Measurements from ENCODE around the gene C3orf20. TPM values are rescaled to one million over a fixed set of nuclear protein-coding genes. Genes with fewer than 3 reads are reported as not detected.

Gene C3orf20
- total and polyA plus RNA-seq, 9 of the 15 experiments (the other 6 are each of a cell fraction or from before 2014, with no cell fraction given) = 0.04 TPM; not detected in 8

DNA sequence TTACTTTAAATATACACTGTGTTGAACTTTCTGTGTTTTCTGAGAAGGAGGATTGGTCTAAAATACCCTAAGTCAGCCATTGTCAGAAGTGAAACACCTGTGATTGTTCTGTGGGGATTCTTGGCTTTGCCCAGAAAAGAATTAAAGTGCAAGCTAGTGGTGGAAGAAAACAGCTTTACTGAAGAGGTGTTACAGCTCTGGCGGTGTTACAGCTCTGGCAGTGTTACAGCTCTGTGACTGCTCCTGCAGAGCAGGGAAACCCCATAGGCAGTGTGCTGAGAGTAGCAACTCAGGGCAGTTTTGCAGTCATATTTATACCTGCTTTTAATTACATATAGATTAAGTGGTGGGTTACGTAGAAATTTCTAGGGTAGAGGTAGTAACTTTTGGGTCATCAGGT is 66.6 kb downstream of the C3orf20 start:
- no peaks in the 10 kb centered on the region for H3K79me2 ChIP-seq (ENCODE audit: control insufficient read depth, insufficient read depth, low read length)
- FAIRE-seq = no peak
- POLR2A ChIA-PET = no interaction called here

DNA sequence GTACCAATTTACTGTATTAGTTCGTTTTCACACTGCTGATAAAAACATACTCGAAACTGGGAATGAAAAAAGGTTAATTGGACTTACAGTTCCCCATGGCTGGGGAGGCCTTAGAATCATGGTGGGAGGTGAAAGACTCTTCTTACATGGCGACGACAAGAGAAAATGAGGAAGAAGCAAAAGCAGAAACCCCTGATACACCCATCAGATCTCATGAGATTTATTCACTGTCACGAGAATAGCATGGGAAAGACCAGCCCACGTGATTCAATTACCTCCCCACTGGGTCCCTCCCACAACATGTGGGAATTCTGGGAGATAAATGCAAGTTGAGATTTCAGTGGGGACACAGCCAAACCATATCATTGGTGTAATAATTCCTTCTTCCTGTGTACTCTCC is 69.6 kb downstream of the C3orf20 start:
- FAIRE-seq (no peak), DNase-seq (ENCODE audit: extremely low read depth in 1 of 4, low spot score in 3 of 4) (no peak), ATAC-seq (no peak)
- no peak overlapping the region for H3K4me3 ChIP-seq
- no TSS peak for BruUV-seq (replicated peaks)
- H3K27me3 ChIP-seq (ENCODE audit: control insufficient read depth in 2 of 2, insufficient read depth in 2 of 2, low read length in 2 of 2) = no peaks in the 10 kb centered on the region
- no peaks in the 10 kb centered on the region for H3K9me1 ChIP-seq (ENCODE audit: control insufficient read depth, insufficient read depth, low read length)
- H3K79me2 ChIP-seq (ENCODE audit: control insufficient read depth, insufficient read depth, low read length) = no peaks in the 10 kb centered on the region
- no peaks in the 10 kb centered on the region for H3K36me3 ChIP-seq (ENCODE audit: control insufficient read depth, insufficient read depth, low read length)
- no peak overlapping the region for H2AFZ ChIP-seq (ENCODE audit: low read depth, low read length)
- in situ Hi-C loops (cut with MboI) = no loop called here
- H3K9ac ChIP-seq (ENCODE audit: insufficient read depth in 1 of 2, low read depth in 2 of 2, low read length in 2 of 2) = no peak overlapping the region
- no peak overlapping the region for H3K27ac ChIP-seq (ENCODE audit: extremely low read depth, low read depth, low read length)
- ChIA-PET CTCF (ENCODE audit: low intra/inter-chr PET ratio) (no interaction called here), POLR2A (no interaction called here)
- no peaks in the 10 kb centered on the region for H3K4me1 ChIP-seq (replicated peaks in 1 of 2; ENCODE audit: control insufficient read depth in 2 of 2, insufficient read depth in 2 of 2, low read length in 2 of 2)
- H3K4me2 ChIP-seq (ENCODE audit: insufficient read depth, low read length) = no peak overlapping the region
- H4K20me1 ChIP-seq (replicated peaks; ENCODE audit: control insufficient read depth, insufficient read depth, low read length) = no peaks in the 10 kb centered on the region
- no peaks in the 10 kb centered on the region for H3K9me3 ChIP-seq (replicated peaks; ENCODE audit: control insufficient read depth, insufficient read depth, low read depth, low read length)
- under 1% methylated on average over 6 of the region's 6 CpGs for WGBS (ENCODE audit: insufficient coverage, low coverage, missing lambda C conversion rate)
- intact Hi-C loops (cut with micrococcal nuclease) = no loop called here
- TF ChIP-seq CHD2 (IDR thresholded peaks at IDR 0.05; ENCODE audit: low read depth, low read length) (0 out of 2 replicates have a peak, but pooled peaks have one; percentile 29), ZNF699 (CRISPR knock-in tag; IDR thresholded peaks at IDR 0.05; ENCODE audit: insufficient replicate concordance) (no peak)
- TF ChIP-seq, protein P1, sequence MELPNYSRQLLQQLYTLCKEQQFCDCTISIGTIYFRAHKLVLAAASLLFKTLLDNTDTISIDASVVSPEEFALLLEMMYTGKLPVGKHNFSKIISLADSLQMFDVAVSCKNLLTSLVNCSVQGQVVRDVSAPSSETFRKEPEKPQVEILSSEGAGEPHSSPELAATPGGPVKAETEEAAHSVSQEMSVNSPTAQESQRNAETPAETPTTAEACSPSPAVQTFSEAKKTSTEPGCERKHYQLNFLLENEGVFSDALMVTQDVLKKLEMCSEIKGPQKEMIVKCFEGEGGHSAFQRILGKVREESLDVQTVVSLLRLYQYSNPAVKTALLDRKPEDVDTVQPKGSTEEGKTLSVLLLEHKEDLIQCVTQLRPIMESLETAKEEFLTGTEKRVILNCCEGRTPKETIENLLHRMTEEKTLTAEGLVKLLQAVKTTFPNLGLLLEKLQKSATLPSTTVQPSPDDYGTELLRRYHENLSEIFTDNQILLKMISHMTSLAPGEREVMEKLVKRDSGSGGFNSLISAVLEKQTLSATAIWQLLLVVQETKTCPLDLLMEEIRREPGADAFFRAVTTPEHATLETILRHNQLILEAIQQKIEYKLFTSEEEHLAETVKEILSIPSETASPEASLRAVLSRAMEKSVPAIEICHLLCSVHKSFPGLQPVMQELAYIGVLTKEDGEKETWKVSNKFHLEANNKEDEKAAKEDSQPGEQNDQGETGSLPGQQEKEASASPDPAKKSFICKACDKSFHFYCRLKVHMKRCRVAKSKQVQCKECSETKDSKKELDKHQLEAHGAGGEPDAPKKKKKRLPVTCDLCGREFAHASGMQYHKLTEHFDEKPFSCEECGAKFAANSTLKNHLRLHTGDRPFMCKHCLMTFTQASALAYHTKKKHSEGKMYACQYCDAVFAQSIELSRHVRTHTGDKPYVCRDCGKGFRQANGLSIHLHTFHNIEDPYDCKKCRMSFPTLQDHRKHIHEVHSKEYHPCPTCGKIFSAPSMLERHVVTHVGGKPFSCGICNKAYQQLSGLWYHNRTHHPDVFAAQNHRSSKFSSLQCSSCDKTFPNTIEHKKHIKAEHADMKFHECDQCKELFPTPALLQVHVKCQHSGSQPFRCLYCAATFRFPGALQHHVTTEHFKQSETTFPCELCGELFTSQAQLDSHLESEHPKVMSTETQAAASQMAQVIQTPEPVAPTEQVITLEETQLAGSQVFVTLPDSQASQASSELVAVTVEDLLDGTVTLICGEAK (IDR thresholded peaks at IDR 0.05) = no peak
- TF ChIP-seq, protein P1 (CRISPR knock-in tag; IDR thresholded peaks at IDR 0.05) = no peak

More for the DNA sequence above, 66.6 kb downstream of the C3orf20 start:
- Histone ChIP-seq H3K4me1 (replicated peaks in 1 of 2; ENCODE audit: control insufficient read depth in 2 of 2, insufficient read depth in 2 of 2, low read length in 2 of 2) (no peaks in the 10 kb centered on the region), H3K36me3 (ENCODE audit: control insufficient read depth, insufficient read depth, low read length) (no peaks in the 10 kb centered on the region), H3K9me1 (ENCODE audit: control insufficient read depth, insufficient read depth, low read length) (no peaks in the 10 kb centered on the region), H2AFZ (ENCODE audit: low read depth, low read length) (no peak overlapping the region), H3K4me2 (ENCODE audit: insufficient read depth, low read length) (no peak overlapping the region), H3K9me3 (replicated peaks; ENCODE audit: control insufficient read depth, insufficient read depth, low read depth, low read length) (no peaks in the 10 kb centered on the region), H4K20me1 (replicated peaks; ENCODE audit: control insufficient read depth, insufficient read depth, low read length) (no peaks in the 10 kb centered on the region), H3K27me3 (ENCODE audit: control insufficient read depth in 2 of 2, insufficient read depth in 2 of 2, low read length in 2 of 2) (no peaks in the 10 kb centered on the region), H3K4me3 (no peak overlapping the region), H3K27ac (ENCODE audit: extremely low read depth, low read depth, low read length) (no peak overlapping the region), H3K9ac (ENCODE audit: insufficient read depth in 1 of 2, low read depth in 2 of 2, low read length in 2 of 2) (no peak overlapping the region)
- WGBS (ENCODE audit: insufficient coverage, low coverage, missing lambda C conversion rate) = 0% methylated on average over 2 of the region's 2 CpGs
- in situ Hi-C loops (cut with MboI) (no loop called here), intact Hi-C loops (cut with micrococcal nuclease) (no loop called here)
- CTCF ChIA-PET (ENCODE audit: low intra/inter-chr PET ratio) = no interaction called here
- no TSS peak for BruUV-seq (replicated peaks)
- DNase-seq (ENCODE audit: extremely low read depth in 1 of 4, low spot score in 3 of 4) (no peak), ATAC-seq (no peak)
- no peak for TF ChIP-seq BHLHE40 (IDR thresholded peaks at IDR 0.05; ENCODE audit: low read length)
- no peak for TF ChIP-seq CCNT2 (IDR thresholded peaks at IDR 0.05; ENCODE audit: borderline replicate concordance, extremely low read depth, insufficient read length, low read depth, low read length)
- TF ChIP-seq SP2 (IDR thresholded peaks at IDR 0.05; ENCODE audit: extremely low read depth, low read depth, low read length, poor library complexity, severe bottlenecking) = no peak
- TF ChIP-seq CBX8 (IDR thresholded peaks at IDR 0.05; ENCODE audit: borderline replicate concordance, extremely low read depth, low read depth, low read length, poor library complexity, severe bottlenecking) = no peak
- no peak for TF ChIP-seq ZSCAN32 (CRISPR knock-in tag; IDR thresholded peaks at IDR 0.05)
- TF ChIP-seq TGIF2 (CRISPR knock-in tag; IDR thresholded peaks at IDR 0.05) = no peak
- no peak for TF ChIP-seq THRAP3 (IDR thresholded peaks at IDR 0.05; ENCODE audit: borderline replicate concordance)
- no peak for TF ChIP-seq BDP1 (IDR thresholded peaks at IDR 0.05; ENCODE audit: insufficient read depth, insufficient read length)
- no peak for TF ChIP-seq KLF6 (CRISPR knock-in tag; IDR thresholded peaks at IDR 0.05; ENCODE audit: borderline replicate concordance)
